A549 (cell line): ENCODE results near the gene RFTN2. TPM values are rescaled to one million over a fixed set of nuclear protein-coding genes. Genes with fewer than 3 reads are reported as not detected.

Experiments used
- ATAC-seq, 2 experiments: fragments of 200-7000 bp in 1 of 2; fragments of >200 bp in 1 of 2; cut with Nextera tagmentation in 1 of 2; cut with Tn5 transposase in 1 of 2; 3 replicates each; pipeline versions ENCODE4 v1.8.0 to v1.9.1; 2018 to 2020; ENCODE audit warnings: mild to moderate bottlenecking in 1 of 2, moderate library complexity in 1 of 2
- CTCF ChIA-PET: fragments of 300-600 bp; sonication (Branson Sonifier 250); formaldehyde crosslinking; extraction: SDS; loops from one replicate; lab custom pipeline; 2021; ENCODE audit warnings: antibody characterized with exemption, inconsistent platforms; lab: Yijun Ruan, JAX
- POLR2A ChIA-PET: fragments of 350-600 bp; formaldehyde crosslinking; extraction: SDS; loops from one replicate; lab custom pipeline; 2021; ENCODE audit warnings: antibody characterized with exemption, inconsistent platforms; lab: Yijun Ruan, JAX
- DNase-seq, 2 experiments: peaks; one replicate each; pipeline versions ENCODE4 v3.0.0 to v3.0.0-alpha.2; 2011 to 2016; ENCODE audit warnings: low read depth in 1 of 2, low spot score in 1 of 2
- FAIRE-seq: peaks from 2 replicates; lab custom pipeline; 2011; peaks lifted over from hg19 to GRCh38; lab: Jason Lieb, UNC
- H3K27ac ChIP-seq, 2 experiments: fragments of >200 bp; sonication (Bioruptor Twin); formaldehyde crosslinking; 3 replicates each; pipeline ENCODE4 v1.5.1; 2016 to 2017
- H3K4me1 ChIP-seq: fragments of >200 bp; sonication (Bioruptor Twin); formaldehyde crosslinking; 3 replicates; pipeline ENCODE4 v1.6.1; 2016
- H3K4me2 ChIP-seq: fragments of >200 bp; sonication (Bioruptor Twin); formaldehyde crosslinking; 3 replicates; pipeline ENCODE4 v1.6.1; 2016
- H3K4me3 ChIP-seq: fragments of >200 bp; sonication (Bioruptor Twin); formaldehyde crosslinking; 3 replicates; pipeline ENCODE4 v1.5.1; 2016
- H3K9me3 ChIP-seq: fragments of >200 bp; sonication (Bioruptor Twin); formaldehyde crosslinking; 3 replicates; pipeline ENCODE4 v1.6.1; 2016
- CBX8 ChIP-seq: fragments of 200-600 bp; sonication (generic); IDR thresholded peaks from 2 replicates; pipeline ENCODE4 v1.6.1; 2016
- CEBPB ChIP-seq, 2 experiments: fragments of >200 bp in 1 of 2; sonication (Bioruptor Twin) in 1 of 2; formaldehyde crosslinking in 1 of 2; IDR thresholded peaks; 2 replicates each; pipeline ENCODE4 v1.6.1; 2012 to 2016
- CHD4 ChIP-seq: fragments of 200-600 bp; sonication (generic); IDR thresholded peaks from 2 replicates; pipeline ENCODE4 v1.6.1; 2016; ENCODE audit warnings: antibody characterized with exemption, mild to moderate bottlenecking, borderline replicate concordance
- CTCF ChIP-seq: fragments of >200 bp; sonication (Bioruptor Twin); formaldehyde crosslinking; IDR thresholded peaks from 3 replicates; pipeline ENCODE4 v1.5.1; 2016
- EHF ChIP-seq: fragments of 250-450 bp; sonication (Bioruptor Pico); IDR thresholded peaks from 2 replicates; pipeline ENCODE4 v1.5.0; 2020; ENCODE audit warnings: mild to moderate bottlenecking
- ESRRA ChIP-seq: fragments of 150-350 bp; IDR thresholded peaks from 2 replicates; pipeline ENCODE4 v1.6.1; 2014; ENCODE audit warnings: mild to moderate bottlenecking, low read length, borderline replicate concordance
- FOSB ChIP-seq: fragments of 250-450 bp; sonication (Bioruptor Pico); IDR thresholded peaks from 2 replicates; pipeline ENCODE4 v1.5.0; 2020; ENCODE audit warnings: mild to moderate bottlenecking, moderate library complexity
- HDAC2 ChIP-seq: fragments of 200-600 bp; sonication (generic); IDR thresholded peaks from 2 replicates; pipeline ENCODE4 v1.6.1; 2016
- HOXB13 ChIP-seq: fragments of 250-450 bp; sonication (Bioruptor Pico); IDR thresholded peaks from 2 replicates; pipeline ENCODE4 v1.5.0; 2020; ENCODE audit warnings: low read depth, mild to moderate bottlenecking, moderate library complexity
- HOXB5 ChIP-seq: fragments of 250-450 bp; sonication (Bioruptor Pico); IDR thresholded peaks from 2 replicates; pipeline ENCODE4 v1.5.0; 2020; ENCODE audit warnings: mild to moderate bottlenecking, moderate library complexity
- KDM5A ChIP-seq: fragments of 200-600 bp; sonication (generic); IDR thresholded peaks from 2 replicates; pipeline ENCODE4 v1.6.1; 2016; ENCODE audit warnings: antibody characterized with exemption, mild to moderate bottlenecking
- MAZ ChIP-seq: fragments of 150-350 bp; IDR thresholded peaks from 2 replicates; pipeline ENCODE4 v1.6.1; 2014; ENCODE audit warnings: antibody characterized with exemption, low read depth, low read length, borderline replicate concordance
- MYC ChIP-seq: IDR thresholded peaks from 2 replicates; pipeline ENCODE4 v1.6.1; 2012; ENCODE audit warnings: mild to moderate bottlenecking, inconsistent platforms, low read length, improper control_type of control experiment, borderline replicate concordance
- NFE2L2 ChIP-seq: fragments of 150-350 bp; conservative IDR thresholded peaks from 2 replicates; pipeline ENCODE4 v1.6.1; 2014; ENCODE audit warnings: low read length
- PBX3 ChIP-seq: IDR thresholded peaks from 2 replicates; pipeline ENCODE4 v1.6.1; 2012
- POLR2AphosphoS2 ChIP-seq: conservative IDR thresholded peaks from 2 replicates; pipeline ENCODE4 v1.6.1; 2012; ENCODE audit warnings: low read length, improper control_type of control experiment, inconsistent platforms
- RAD21 ChIP-seq, 2 experiments: fragments of >200 bp in 1 of 2; sonication (Bioruptor Twin) in 1 of 2; formaldehyde crosslinking in 1 of 2; IDR thresholded peaks in 1 of 2; conservative IDR thresholded peaks in 1 of 2; 2 replicates in 1 of 2; 3 replicates in 1 of 2; pipeline ENCODE4 v1.6.1; 2012 to 2018; ENCODE audit warnings: inconsistent platforms in 1 of 2
- SMC3 ChIP-seq: fragments of >200 bp; sonication (Bioruptor Twin); formaldehyde crosslinking; IDR thresholded peaks from 3 replicates; pipeline ENCODE4 v1.6.1; 2018; ENCODE audit warnings: inconsistent platforms
- TFCP2L1 ChIP-seq: fragments of 250-450 bp; sonication (Bioruptor Pico); IDR thresholded peaks from 2 replicates; pipeline ENCODE4 v1.5.0; 2021; ENCODE audit warnings: mild to moderate bottlenecking
- TP53 ChIP-seq: fragments of 250-450 bp; sonication (Bioruptor Pico); IDR thresholded peaks from 2 replicates; pipeline ENCODE4 v1.5.0; 2021; ENCODE audit warnings: mild to moderate bottlenecking, moderate library complexity
- USF2 ChIP-seq: fragments of 450-650 bp; IDR thresholded peaks from 2 replicates; pipeline ENCODE4 v1.6.1; 2014; ENCODE audit warnings: antibody characterized with exemption
- ZC3H11A ChIP-seq: fragments of 450-650 bp; IDR thresholded peaks from 2 replicates; pipeline ENCODE4 v1.6.1; 2014; ENCODE audit warnings: antibody characterized with exemption, mild to moderate bottlenecking
- ZNF302 ChIP-seq: fragments of 250-450 bp; sonication (Bioruptor Pico); IDR thresholded peaks from 2 replicates; pipeline ENCODE4 v1.9.0; 2021; ENCODE audit warnings: inconsistent platforms, mild to moderate bottlenecking, moderate library complexity
- ZSCAN20 ChIP-seq: fragments of 250-450 bp; sonication (Bioruptor Pico); IDR thresholded peaks from 2 replicates; pipeline ENCODE4 v1.8.0; 2022; ENCODE audit warnings: mild to moderate bottlenecking, moderate library complexity
- WGBS: methylation state at CpG from one replicate; pipeline ENCODE4 v1.1.6; 2017; ENCODE audit errors: missing lambda C conversion rate; 5-methylcytosine and 5-hydroxymethylcytosine counted together
- polyA plus RNA-seq, 4 experiments: library from polyadenylated mRNA; depleted of rRNA in 3 of 4; stranded (reverse); fragments of >200 nt; fragmentation: RNase III in 1 of 4; extraction: RNeasy Plus Mini Kit Qiagen cat#74134 plus additional on column Dnase treatment in 1 of 4; gene quantifications; 2 replicates in 3 of 4; 3 replicates in 1 of 4; pipeline ENCODE4 v1.2.3, GENCODE V29; 2011 to 2017

The RFTN2 gene
- polyA plus RNA-seq, 2 of the 4 experiments (the other 2 are of a cell fraction), result 0.03 to 0.17 TPM

GRCh38 chr2:197708331-197708730 lies 32.9 kb upstream of the RFTN2 start:
- FAIRE-seq (no peak), ATAC-seq (no peak), DNase-seq (no peak)
- H3K4me2 ChIP-seq, result peak overlapping the region; percentile 87
- H3K4me3 ChIP-seq, result peak overlapping the region; percentile 64; the same call in 1 of the 3 replicates
- no peak for TF ChIP-seq NFE2L2
- TF ChIP-seq KDM5A, result no peak
- no peak for TF ChIP-seq HOXB5 (CRISPR knock-in tag)
- no peak for TF ChIP-seq PBX3
- no peak for TF ChIP-seq MAZ
- no peak for TF ChIP-seq HDAC2
- H3K4me1 ChIP-seq, result peaks cover 30% of the 10 kb centered on the region
- H3K9me3 ChIP-seq, result no peaks in the 10 kb centered on the region
- 24% methylated on average over 2 of the region's 2 CpGs for WGBS
- ChIA-PET POLR2A (no interaction called here), CTCF (interaction anchor here (0.7 to 1.5 kb wide), 2 partner anchors 8 to 52 kb away, joined by 3 to 4 read pairs; no protein-coding TSS in a partner anchor)
- 0 out of 6 replicates have a peak overlapping the region, but pooled peaks of 1 of the 2 experiments have one; percentile 18 for H3K27ac ChIP-seq

- ChIA-PET CTCF (interaction anchor here (0.6 to 2.1 kb wide), 7 partner anchors 9 to 1115 kb away, joined by 3 to 10 read pairs (median 3); no protein-coding TSS in a partner anchor), POLR2A (no interaction called here)
- peaks cover 30% of the 10 kb centered on the region for H3K4me1 ChIP-seq
- no peak overlapping the region for H3K27ac ChIP-seq
- H3K4me3 ChIP-seq, result peak overlapping the region; percentile 64
- FAIRE-seq, result no peak
- WGBS, result 20% methylated on average over 4 of the region's 4 CpGs
- peak overlapping the region; percentile 87 for H3K4me2 ChIP-seq
- peak; percentile 25 to 57 for DNase-seq
- TF ChIP-seq TP53, result no peak
- TF ChIP-seq TFCP2L1 (CRISPR knock-in tag), result no peak
- TF ChIP-seq USF2, result no peak
- TF ChIP-seq CTCF, result peak; percentile 75
- no peak for TF ChIP-seq POLR2AphosphoS2
- no peak for TF ChIP-seq KDM5A
- no peak for TF ChIP-seq HOXB5 (CRISPR knock-in tag)
- TF ChIP-seq CEBPB (IDR thresholded peaks at IDR 0.05), result peak; percentile 25 to 75; a peak in 3 of 4 replicates
- TF ChIP-seq RAD21 (conservative IDR thresholded peaks at IDR 0.05 in 1 of 2, IDR thresholded peaks at IDR 0.05 in 1 of 2), result peak; percentile 60 to 62
- peak; percentile 49; the same call in 2 of the 3 replicates for TF ChIP-seq SMC3
- peak in 1 of 2 experiments; percentile 16; a peak in 1 of 6 replicates for ATAC-seq
- no peaks in the 10 kb centered on the region for H3K9me3 ChIP-seq
Measured at GRCh38 chr2:197707316-197708213, 32.2 kb upstream of the RFTN2 start.

GRCh38 chr2:197706839-197707207 lies 31.4 kb upstream of the RFTN2 start:
- H3K4me3 ChIP-seq, result peak overlapping the region; percentile 64
- DNase-seq (no peak), ATAC-seq (peak in 1 of 2 experiments; percentile 11; a peak in 3 of 6 replicates), FAIRE-seq (no peak)
- peak overlapping the region in 1 of 2 experiments; percentile 7; a peak in 1 of 6 replicates for H3K27ac ChIP-seq
- peaks cover 30% of the 10 kb centered on the region for H3K4me1 ChIP-seq
- WGBS, result 68% methylated on average over 5 of the region's 5 CpGs
- CTCF ChIA-PET, result interaction anchor here (0.7 to 2.1 kb wide), 5 partner anchors 9 to 115 kb away, joined by 3 to 10 read pairs (median 3); no protein-coding TSS in a partner anchor
- TF ChIP-seq USF2 (no peak), MYC (no peak), CHD4 (no peak), ZC3H11A (no peak), ESRRA (no peak), HOXB13 (CRISPR knock-in tag) (no peak), PBX3 (no peak), CBX8 (no peak), ZSCAN20 (CRISPR knock-in tag) (no peak), FOSB (no peak), MAZ (no peak), HOXB5 (CRISPR knock-in tag) (no peak), ZNF302 (CRISPR knock-in tag) (no peak), EHF (CRISPR knock-in tag) (no peak)
- H3K4me2 ChIP-seq, result peak overlapping the region; percentile 87
- H3K9me3 ChIP-seq, result no peaks in the 10 kb centered on the region
- POLR2A ChIA-PET, result no interaction called here
